Memory B cell (primary cell): Measurements from ENCODE around the gene CD109.
"Not testable (repeated sequence)": the region's sequence is repeated elsewhere in the genome, so short reads cannot be mapped to it uniquely, and the experiment has no call there.

ENCODE experiments used
- ATAC-seq: fragments of 150-1000 bp; cut with Tn5 transposase; 2 replicates; pipeline ENCODE4 v1.10.0; 2021; ENCODE audit warnings: low read depth, mild to moderate bottlenecking, moderate library complexity
- DNase-seq, 2 donors: peaks; one replicate each; pipeline ENCODE4 v3.0.0; 2022; ENCODE audit warnings: low spot score in 2 of 2
- H3K27ac Mint-ChIP-seq: one replicate; pipeline ENCODE4 v1.8.0; 2022; ENCODE audit warnings: mild to moderate bottlenecking, moderate library complexity, mixed read lengths
- H3K27me3 Mint-ChIP-seq: one replicate; pipeline ENCODE4 v1.8.0; 2022; ENCODE audit warnings: mixed read lengths
- H3K36me3 Mint-ChIP-seq: one replicate; pipeline ENCODE4 v1.8.0; 2022; ENCODE audit warnings: mild to moderate bottlenecking, mixed read lengths
- H3K4me1 Mint-ChIP-seq: one replicate; pipeline ENCODE4 v1.8.0; 2022; ENCODE audit warnings: mixed read lengths
- H3K4me3 Mint-ChIP-seq: one replicate; pipeline ENCODE4 v1.8.0; 2022; ENCODE audit warnings: mild to moderate bottlenecking, moderate library complexity, mixed read lengths
- H3K9me3 Mint-ChIP-seq: one replicate; pipeline ENCODE4 v1.8.0; 2022; ENCODE audit warnings: mixed read lengths

Gene CD109

GRCh38 chr6:73725192-73725591, 29.2 kb downstream of the CD109 start:
- peak overlapping the region; percentile 74 for H3K4me3 Mint-ChIP-seq
- not testable (repeated sequence) for H3K4me1 Mint-ChIP-seq, H3K27ac Mint-ChIP-seq, H3K27me3 Mint-ChIP-seq, H3K9me3 Mint-ChIP-seq, DNase-seq, H3K36me3 Mint-ChIP-seq
- ATAC-seq: peak; percentile 77

DNA sequence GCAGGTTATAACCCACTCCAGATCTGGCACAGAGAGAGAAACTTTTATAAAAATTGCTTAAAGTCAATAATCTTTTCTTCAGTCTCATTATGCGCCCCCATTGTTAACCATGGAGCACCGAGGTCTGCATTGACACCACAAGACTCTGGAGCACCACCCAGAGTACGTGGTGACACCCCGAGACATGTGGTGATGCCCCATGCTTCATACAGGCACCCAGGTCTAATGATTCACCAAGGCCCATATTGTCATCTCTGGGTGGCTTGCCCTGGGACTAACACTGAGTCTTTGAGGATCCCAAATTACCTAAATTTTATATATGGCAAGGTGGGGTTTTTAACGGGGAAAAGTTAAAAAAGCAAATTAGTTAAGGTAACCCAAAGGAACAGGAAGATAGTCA, 31.1 kb downstream of the CD109 start:
- DNase-seq (no peak), ATAC-seq (no peak)
- Mint-ChIP-seq H3K4me1 (peaks cover 5% of the 10 kb centered on the region), H3K27me3 (peaks cover 2% of the 10 kb centered on the region), H3K27ac (no peak overlapping the region), H3K36me3 (no peaks in the 10 kb centered on the region), H3K4me3 (no peak overlapping the region), H3K9me3 (no peaks in the 10 kb centered on the region)

DNA sequence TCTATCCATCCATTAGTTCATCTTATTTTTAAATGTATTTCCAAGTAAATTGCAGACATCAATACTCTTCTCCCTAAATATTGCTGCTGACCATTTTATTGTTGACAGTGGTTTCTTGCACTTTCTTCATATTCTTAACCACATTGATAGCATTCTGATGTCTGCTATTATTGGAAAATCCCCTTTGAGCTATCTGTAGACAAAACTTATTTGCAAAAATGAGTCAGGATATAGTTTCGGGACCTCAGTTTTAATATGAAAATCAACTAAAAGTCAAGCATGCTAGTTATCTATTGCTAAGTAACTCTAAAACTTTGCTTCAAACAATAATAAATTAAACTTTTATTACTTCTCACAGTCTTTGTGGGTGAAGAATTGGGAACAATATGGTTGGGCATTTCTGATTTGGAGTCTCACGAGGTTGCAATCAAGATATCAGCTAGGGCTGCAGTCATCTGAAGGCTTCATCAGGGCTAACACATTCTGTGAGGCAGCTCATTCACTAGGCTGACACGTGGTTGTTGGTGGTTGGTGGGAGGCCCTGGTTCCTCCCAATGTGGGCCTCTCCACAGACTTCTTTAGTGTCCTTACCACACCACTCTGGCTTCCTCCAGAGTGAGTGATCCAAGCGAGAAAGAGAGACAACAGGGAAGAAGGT, 32.7 kb downstream of the CD109 start:
- no peaks in the 10 kb centered on the region for H3K9me3 Mint-ChIP-seq
- no peak for ATAC-seq
- peaks cover 3% of the 10 kb centered on the region for H3K4me1 Mint-ChIP-seq
- no peaks in the 10 kb centered on the region for H3K36me3 Mint-ChIP-seq
- no peak for DNase-seq
- no peak overlapping the region for H3K27ac Mint-ChIP-seq
- peaks cover 2% of the 10 kb centered on the region for H3K27me3 Mint-ChIP-seq
- no peak overlapping the region for H3K4me3 Mint-ChIP-seq

- Mint-ChIP-seq H3K27me3 (peaks cover 2% of the 10 kb centered on the region), H3K4me3 (no peak overlapping the region), H3K27ac (no peak overlapping the region), H3K9me3 (no peaks in the 10 kb centered on the region), H3K4me1 (no peaks in the 10 kb centered on the region), H3K36me3 (no peaks in the 10 kb centered on the region)
- ATAC-seq (no peak), DNase-seq (no peak)
Measured at GRCh38 chr6:73731285-73731684, 35.3 kb downstream of the CD109 start.

DNA sequence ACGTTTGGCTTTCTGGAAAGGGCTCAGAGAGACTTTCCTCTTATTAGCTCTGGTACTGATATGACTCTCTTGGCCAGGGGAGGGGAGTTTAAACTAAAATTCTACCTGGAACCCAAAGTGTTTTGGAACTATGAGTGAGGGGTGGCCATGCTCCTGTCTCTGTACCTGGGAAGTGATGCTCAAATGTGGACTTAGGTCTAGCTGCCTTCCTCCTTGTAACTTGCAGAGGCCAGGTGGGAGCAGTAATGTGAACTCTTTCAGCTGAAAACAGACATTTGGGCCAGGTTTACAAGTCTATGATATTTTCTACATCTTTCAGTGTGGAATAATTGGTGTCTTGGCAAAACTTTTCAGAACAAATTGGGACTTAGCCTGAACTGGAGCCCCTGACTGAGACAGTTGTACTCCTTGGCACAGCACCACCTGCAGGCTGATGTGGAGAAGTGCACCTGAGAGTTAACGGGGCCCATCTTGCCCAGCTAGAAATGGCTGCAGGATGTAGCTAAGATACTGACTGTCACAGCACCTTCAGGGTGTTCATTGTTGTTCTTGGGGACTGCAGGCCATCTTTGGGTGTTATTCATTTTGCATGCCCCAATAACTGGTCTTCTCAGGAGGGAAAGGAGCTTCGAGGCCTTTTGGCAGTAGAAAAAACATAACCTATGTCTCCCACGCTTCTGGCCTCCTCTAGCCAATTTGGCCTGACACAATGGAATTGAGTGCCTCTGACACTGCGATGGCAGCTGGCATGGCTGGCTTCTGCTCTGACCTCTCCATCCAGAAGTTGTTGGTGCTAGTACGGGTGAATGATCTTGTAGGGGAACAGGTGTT, 37.1 kb downstream of the CD109 start:
- ATAC-seq: peak; percentile 88
- no peaks in the 10 kb centered on the region for H3K4me1 Mint-ChIP-seq
- no peaks in the 10 kb centered on the region for H3K36me3 Mint-ChIP-seq
- H3K9me3 Mint-ChIP-seq: no peaks in the 10 kb centered on the region
- H3K27me3 Mint-ChIP-seq: peaks cover 3% of the 10 kb centered on the region
- peak; percentile 58 for DNase-seq
- H3K4me3 Mint-ChIP-seq: no peak overlapping the region
- H3K27ac Mint-ChIP-seq: no peak overlapping the region

GRCh38 chr6:73733791-73734190, 37.8 kb downstream of the CD109 start:
- DNase-seq (no peak), ATAC-seq (no peak)
- no peaks in the 10 kb centered on the region for H3K4me1 Mint-ChIP-seq
- H3K9me3 Mint-ChIP-seq: no peaks in the 10 kb centered on the region
- H3K36me3 Mint-ChIP-seq: no peaks in the 10 kb centered on the region
- peaks cover 3% of the 10 kb centered on the region for H3K27me3 Mint-ChIP-seq
- no peak overlapping the region for H3K27ac Mint-ChIP-seq
- H3K4me3 Mint-ChIP-seq: no peak overlapping the region

DNA sequence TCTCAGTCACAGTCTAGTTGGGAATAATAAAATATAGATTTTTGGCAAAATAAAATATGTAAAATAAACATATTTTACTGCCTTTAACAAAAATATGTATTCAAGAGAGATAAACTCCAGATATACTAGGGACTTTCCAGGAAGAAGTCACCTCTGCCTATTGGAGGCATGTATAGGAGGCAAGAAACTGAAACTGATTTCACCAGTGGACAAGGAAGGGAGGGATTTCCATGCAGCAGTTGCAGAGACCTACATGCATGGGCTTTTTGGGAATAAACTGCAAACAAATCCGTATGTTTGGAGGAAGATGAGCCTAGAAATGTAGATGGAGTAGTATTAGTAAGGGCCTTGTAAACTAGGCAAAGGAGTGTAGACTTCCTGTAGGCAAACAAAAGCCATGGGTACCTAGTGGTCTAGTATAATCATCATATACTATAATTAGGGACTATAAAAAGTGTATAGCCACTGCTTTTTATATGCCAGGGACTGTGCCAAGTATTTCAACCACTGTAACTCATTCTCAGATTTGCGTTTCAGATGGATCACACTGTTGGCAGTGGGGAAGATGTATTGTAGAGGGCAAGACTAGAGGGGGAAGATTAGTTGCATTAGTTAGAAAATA, 38.9 kb downstream of the CD109 start:
- Mint-ChIP-seq H3K27ac (no peak overlapping the region), H3K27me3 (peaks cover 2% of the 10 kb centered on the region), H3K4me3 (no peak overlapping the region), H3K9me3 (no peaks in the 10 kb centered on the region), H3K4me1 (no peaks in the 10 kb centered on the region), H3K36me3 (no peaks in the 10 kb centered on the region)
- DNase-seq (no peak), ATAC-seq (no peak)

- DNase-seq (no peak), ATAC-seq (no peak)
- Mint-ChIP-seq H3K4me1 (no peaks in the 10 kb centered on the region), H3K27ac (no peak overlapping the region), H3K9me3 (no peaks in the 10 kb centered on the region), H3K27me3 (peaks cover 2% of the 10 kb centered on the region), H3K36me3 (no peaks in the 10 kb centered on the region), H3K4me3 (no peak overlapping the region)
Measured at GRCh38 chr6:73738367-73739028, 42.5 kb downstream of the CD109 start.

GRCh38 chr6:73739096-73739495, 43.1 kb downstream of the CD109 start:
- H3K27ac Mint-ChIP-seq: no peak overlapping the region
- no peak overlapping the region for H3K4me3 Mint-ChIP-seq
- peak in 1 of 2 donors; percentile 54 for DNase-seq
- H3K36me3 Mint-ChIP-seq: no peaks in the 10 kb centered on the region
- ATAC-seq: peak; percentile 63
- H3K27me3 Mint-ChIP-seq: peaks cover 2% of the 10 kb centered on the region
- H3K9me3 Mint-ChIP-seq: no peaks in the 10 kb centered on the region
- H3K4me1 Mint-ChIP-seq: no peaks in the 10 kb centered on the region

DNA sequence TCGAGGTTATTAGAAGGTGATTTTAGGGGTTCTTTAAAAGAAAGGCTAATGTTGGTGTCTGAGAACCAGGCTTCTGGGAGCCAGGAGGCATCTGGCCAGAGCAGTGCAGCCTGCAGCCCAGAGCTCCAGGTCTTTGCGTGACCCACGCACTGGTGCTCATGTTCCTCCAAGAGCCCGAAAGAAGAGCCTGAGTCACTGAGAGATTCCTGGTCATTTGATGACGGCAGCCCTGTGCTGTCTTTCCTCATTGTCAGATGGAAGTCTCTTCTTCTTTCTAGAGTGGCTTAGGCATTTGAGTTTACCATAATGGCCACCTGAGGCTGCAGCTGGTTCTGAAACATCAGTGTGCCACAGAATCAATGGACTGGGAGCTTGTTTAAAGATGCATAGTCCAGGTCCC, 46.4 kb downstream of the CD109 start:
- Mint-ChIP-seq H3K27me3 (peaks cover 2% of the 10 kb centered on the region), H3K4me3 (no peak overlapping the region), H3K36me3 (no peaks in the 10 kb centered on the region), H3K27ac (no peak overlapping the region), H3K4me1 (no peaks in the 10 kb centered on the region), H3K9me3 (no peaks in the 10 kb centered on the region)
- ATAC-seq (no peak), DNase-seq (no peak)

DNA sequence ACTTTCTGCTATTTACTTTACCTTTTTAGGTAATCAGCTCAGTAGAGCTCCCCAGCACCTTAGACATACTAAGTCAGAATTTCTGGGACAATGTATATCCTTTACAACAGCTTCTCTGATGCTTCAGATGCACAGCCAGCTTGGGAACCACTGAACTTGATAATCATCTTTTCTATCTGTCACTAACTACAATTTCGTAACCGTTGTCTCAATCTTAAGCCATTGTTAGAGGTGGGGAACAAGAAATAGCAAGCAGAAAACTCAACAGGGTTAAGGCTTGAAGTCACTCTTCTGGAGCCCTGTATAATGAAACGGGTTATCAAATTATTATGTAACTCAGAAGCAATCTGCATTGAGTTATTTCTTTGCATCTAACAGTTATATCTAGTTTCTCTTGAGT, 47.1 kb downstream of the CD109 start:
- Mint-ChIP-seq H3K9me3 (no peaks in the 10 kb centered on the region), H3K27me3 (no peaks in the 10 kb centered on the region), H3K36me3 (no peaks in the 10 kb centered on the region), H3K4me1 (no peaks in the 10 kb centered on the region), H3K27ac (no peak overlapping the region), H3K4me3 (no peak overlapping the region)
- DNase-seq (no peak), ATAC-seq (no peak)

- DNase-seq (no peak), ATAC-seq (no peak)
- Mint-ChIP-seq H3K9me3 (no peaks in the 10 kb centered on the region), H3K27me3 (no peaks in the 10 kb centered on the region), H3K36me3 (no peaks in the 10 kb centered on the region), H3K4me1 (no peaks in the 10 kb centered on the region), H3K27ac (no peak overlapping the region), H3K4me3 (no peak overlapping the region)
Measured at GRCh38 chr6:73743556-73743955, 47.6 kb downstream of the CD109 start.

GRCh38 chr6:73746787-73747186, 50.8 kb downstream of the CD109 start:
- Mint-ChIP-seq H3K4me3 (no peak overlapping the region), H3K27me3 (no peaks in the 10 kb centered on the region), H3K9me3 (no peaks in the 10 kb centered on the region), H3K27ac (no peak overlapping the region), H3K36me3 (no peaks in the 10 kb centered on the region), H3K4me1 (no peaks in the 10 kb centered on the region)
- DNase-seq (no peak), ATAC-seq (no peak)

GRCh38 chr6:73747289-73747688, 51.3 kb downstream of the CD109 start:
- Mint-ChIP-seq H3K27ac (no peak overlapping the region), H3K4me3 (no peak overlapping the region), H3K36me3 (no peaks in the 10 kb centered on the region), H3K4me1 (no peaks in the 10 kb centered on the region), H3K9me3 (no peaks in the 10 kb centered on the region), H3K27me3 (no peaks in the 10 kb centered on the region)
- DNase-seq (peak in 1 of 2 donors; percentile 18), ATAC-seq (peak; percentile 91)
